NT2/D1 (cell line): Measurements from ENCODE around the gene ARSI.

Source experiments
- DNase-seq: peaks from one replicate; pipeline ENCODE4 v3.0.0-alpha.2; 2011; ENCODE audit warnings: low read depth, low spot score
- H3K27me3 ChIP-seq: 2 replicates; pipeline ENCODE4 v1.6.0; 2011; ENCODE audit warnings: mild to moderate bottlenecking; ENCODE audit not compliant: insufficient read length, insufficient read depth
- H3K36me3 ChIP-seq: 2 replicates; pipeline ENCODE4 v1.6.1; 2011; ENCODE audit warnings: mild to moderate bottlenecking, low read length, mixed read lengths; ENCODE audit not compliant: insufficient read depth, insufficient read length
- H3K4me1 ChIP-seq: 2 replicates; pipeline ENCODE4 v1.5.1; 2011; ENCODE audit not compliant: insufficient read depth, insufficient read length
- H3K4me3 ChIP-seq: 2 replicates; pipeline ENCODE4 v1.5.1; 2011; ENCODE audit warnings: low read depth; ENCODE audit not compliant: insufficient read length
- H3K9ac ChIP-seq: 2 replicates; pipeline ENCODE4 v1.6.0; 2011; ENCODE audit warnings: low read depth; ENCODE audit not compliant: insufficient read length
- H3K9me3 ChIP-seq: 2 replicates; pipeline ENCODE4 v1.5.1; 2011; ENCODE audit warnings: mild to moderate bottlenecking, low read length; ENCODE audit not compliant: insufficient read depth
- SUZ12 ChIP-seq: IDR thresholded peaks from 2 replicates; pipeline ENCODE4 v1.6.1; 2011; ENCODE audit not compliant: insufficient read length, insufficient read depth; ENCODE audit errors: extremely low read depth
- YY1 ChIP-seq: IDR thresholded peaks from 2 replicates; pipeline ENCODE4 v1.6.1; 2011; ENCODE audit not compliant: insufficient read length, insufficient read depth
- ZNF274 ChIP-seq: IDR thresholded peaks from 2 replicates; pipeline ENCODE4 v1.6.1; 2011; ENCODE audit warnings: mild to moderate bottlenecking, low read depth, low read length

Gene ARSI

DNA sequence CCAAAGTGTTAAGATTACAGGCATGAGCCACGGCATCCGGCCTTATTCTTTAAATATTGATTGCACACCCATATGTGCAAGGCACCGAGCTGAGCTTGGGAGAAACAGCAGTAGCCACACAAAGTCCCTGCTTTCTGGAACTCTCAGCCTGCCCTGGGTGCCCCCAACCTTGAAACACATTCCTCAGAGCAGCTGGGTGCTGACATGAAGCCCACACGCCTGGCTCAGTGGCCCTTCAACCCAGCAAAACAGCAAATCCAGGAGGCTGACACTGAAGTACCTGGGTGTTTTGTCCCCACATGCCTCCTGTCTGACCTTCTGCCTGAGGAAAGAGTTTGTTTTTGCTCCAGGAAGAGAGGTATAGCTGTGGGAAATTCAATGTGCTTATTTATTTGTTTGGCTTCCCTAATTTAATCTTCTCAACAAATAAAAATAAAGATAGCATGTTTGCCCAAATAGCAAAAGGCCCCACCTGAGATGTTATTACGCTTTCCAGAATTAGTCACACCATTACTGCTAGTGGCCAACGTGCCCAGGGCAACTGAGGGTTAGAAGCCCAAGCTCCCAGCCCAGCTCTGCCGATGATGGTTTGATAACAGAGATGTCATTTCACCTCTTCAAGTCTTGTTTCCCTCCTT, 41.4 kb upstream of the ARSI start:
- Histone ChIP-seq H3K9me3 (no peaks in the 10 kb centered on the region), H3K4me1 (no peaks in the 10 kb centered on the region), H3K9ac (no peak overlapping the region), H3K27me3 (no peaks in the 10 kb centered on the region), H3K4me3 (no peak overlapping the region), H3K36me3 (no peaks in the 10 kb centered on the region)
- no peak for TF ChIP-seq SUZ12
- no peak for TF ChIP-seq ZNF274
- no peak for TF ChIP-seq YY1
- no peak for DNase-seq

DNA sequence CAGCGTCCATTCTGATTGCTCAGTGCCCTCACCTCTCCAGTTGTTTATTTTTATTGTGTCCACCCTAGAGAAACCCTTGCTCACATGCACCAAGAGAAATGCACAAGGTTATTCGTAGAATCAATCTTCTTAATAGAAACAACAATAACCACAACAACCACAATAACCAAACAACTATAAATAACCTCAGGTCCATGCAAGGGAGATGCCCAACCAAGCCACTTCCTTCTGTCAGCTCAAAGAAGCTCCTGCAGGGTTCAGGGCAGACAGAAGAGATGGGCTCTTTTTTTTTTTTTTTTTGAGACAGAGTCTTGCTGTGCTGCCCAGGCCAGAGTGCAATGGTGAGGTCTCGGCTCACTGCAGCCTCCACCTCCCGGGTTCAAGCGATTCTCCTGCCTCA, 39.9 kb upstream of the ARSI start:
- Histone ChIP-seq H3K36me3 (no peaks in the 10 kb centered on the region), H3K4me3 (no peak overlapping the region), H3K4me1 (peaks cover 2% of the 10 kb centered on the region), H3K9ac (no peak overlapping the region), H3K9me3 (no peaks in the 10 kb centered on the region), H3K27me3 (no peaks in the 10 kb centered on the region)
- TF ChIP-seq YY1 = no peak
- no peak for TF ChIP-seq SUZ12
- no peak for TF ChIP-seq ZNF274
- DNase-seq = no peak

DNA sequence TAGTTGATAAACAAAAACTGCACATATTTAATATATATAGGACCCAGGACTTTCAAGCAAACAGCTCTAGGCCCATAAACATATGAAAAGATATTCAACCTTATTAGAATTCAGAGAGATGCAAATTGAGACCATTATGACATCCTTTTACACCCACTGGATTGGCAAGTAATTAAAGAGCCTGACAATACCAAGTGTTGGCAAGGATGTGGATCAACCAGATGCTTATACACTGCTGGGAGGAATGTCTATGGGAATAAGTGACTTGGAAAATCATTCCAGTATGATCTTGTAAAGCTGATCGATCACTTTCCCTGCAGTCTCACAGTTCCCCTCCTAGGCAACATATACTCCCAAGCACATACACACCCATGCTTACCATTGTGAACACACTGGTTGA, 39.3 kb upstream of the ARSI start:
- no peak for DNase-seq
- no peaks in the 10 kb centered on the region for H3K27me3 ChIP-seq
- no peak overlapping the region for H3K4me3 ChIP-seq
- no peaks in the 10 kb centered on the region for H3K9me3 ChIP-seq
- no peak overlapping the region for H3K9ac ChIP-seq
- TF ChIP-seq SUZ12 = no peak
- TF ChIP-seq ZNF274 = no peak
- no peak for TF ChIP-seq YY1
- no peaks in the 10 kb centered on the region for H3K36me3 ChIP-seq
- H3K4me1 ChIP-seq = peaks cover 2% of the 10 kb centered on the region

GRCh38 chr5:150341331-150341730, 38.6 kb upstream of the ARSI start:
- TF ChIP-seq SUZ12 (no peak), ZNF274 (no peak), YY1 (no peak)
- H3K4me3 ChIP-seq = no peak overlapping the region
- H3K9ac ChIP-seq = no peak overlapping the region
- no peaks in the 10 kb centered on the region for H3K9me3 ChIP-seq
- H3K4me1 ChIP-seq = peaks cover 2% of the 10 kb centered on the region
- no peaks in the 10 kb centered on the region for H3K27me3 ChIP-seq
- no peak for DNase-seq
- H3K36me3 ChIP-seq = no peaks in the 10 kb centered on the region

DNA sequence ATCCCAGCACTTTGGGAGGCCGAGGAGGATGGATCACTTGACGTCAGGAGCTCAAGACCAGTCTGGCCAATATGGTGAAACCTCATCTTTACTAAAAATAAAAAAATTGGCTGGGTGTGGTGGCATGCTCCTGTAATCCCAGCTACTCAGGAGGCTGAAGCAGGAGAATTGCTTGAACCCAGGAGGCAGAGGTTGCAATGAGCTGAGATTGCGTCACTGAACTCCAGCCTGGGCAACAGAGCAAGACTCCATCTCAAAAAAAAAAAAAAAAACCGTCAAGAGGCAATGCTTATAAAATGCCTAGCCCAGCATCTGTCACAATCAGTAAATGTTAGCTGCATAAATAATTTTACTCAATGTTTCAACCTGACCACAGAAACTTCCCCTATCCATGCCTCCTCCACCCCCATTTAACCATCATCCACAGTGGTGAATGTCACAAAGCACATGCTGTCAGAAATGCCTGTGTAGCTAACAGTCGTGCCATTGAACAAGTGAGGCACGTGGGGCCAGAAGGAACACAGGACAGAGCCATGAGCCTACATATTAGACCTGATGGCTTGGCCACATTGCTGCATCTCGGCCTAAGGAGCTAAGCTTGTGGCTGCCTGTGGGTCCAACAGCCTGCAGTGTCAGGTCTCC, 38.0 kb upstream of the ARSI start:
- H3K4me3 ChIP-seq = no peak overlapping the region
- no peaks in the 10 kb centered on the region for H3K27me3 ChIP-seq
- TF ChIP-seq ZNF274 (no peak), SUZ12 (no peak), YY1 (no peak)
- H3K9ac ChIP-seq = no peak overlapping the region
- no peaks in the 10 kb centered on the region for H3K9me3 ChIP-seq
- H3K36me3 ChIP-seq = no peaks in the 10 kb centered on the region
- DNase-seq = no peak
- peaks cover 2% of the 10 kb centered on the region for H3K4me1 ChIP-seq

- H3K27me3 ChIP-seq = no peaks in the 10 kb centered on the region
- no peak for DNase-seq
- H3K9me3 ChIP-seq = no peaks in the 10 kb centered on the region
- no peak overlapping the region for H3K4me3 ChIP-seq
- no peak overlapping the region for H3K9ac ChIP-seq
- H3K4me1 ChIP-seq = peaks cover 2% of the 10 kb centered on the region
- no peaks in the 10 kb centered on the region for H3K36me3 ChIP-seq
- TF ChIP-seq SUZ12 (no peak), YY1 (no peak), ZNF274 (no peak)
Observed at GRCh38 chr5:150339841-150340240, 37.1 kb upstream of the ARSI start.

GRCh38 chr5:150339165-150339564, 36.5 kb upstream of the ARSI start:
- no peak for TF ChIP-seq SUZ12
- TF ChIP-seq YY1 = no peak
- TF ChIP-seq ZNF274 = no peak
- no peaks in the 10 kb centered on the region for H3K9me3 ChIP-seq
- no peak for DNase-seq

More at GRCh38 chr5:150339165-150339564, 36.5 kb upstream of the ARSI start:
- Histone ChIP-seq H3K9ac (no peak overlapping the region), H3K27me3 (no peaks in the 10 kb centered on the region), H3K4me3 (no peak overlapping the region), H3K36me3 (no peaks in the 10 kb centered on the region), H3K4me1 (peaks cover 2% of the 10 kb centered on the region)
